Left ventricle myocardium inferior (tissue), 1 donor: ENCODE measurements around the gene CDK2AP2. TPM values are rescaled to one million over a fixed set of nuclear protein-coding genes. Genes with fewer than 3 reads are reported as not detected.

Experiments
- DNase-seq: peaks from one replicate; pipeline ENCODE4 v3.0.0-alpha.2; 2020
- H3K27ac ChIP-seq: fragments of 200-600 bp; replicated peaks from 2 replicates; pipeline ENCODE4 v1.8.0; 2021
- H3K27me3 ChIP-seq: fragments of 200-600 bp; 2 replicates; pipeline ENCODE4 v1.8.0; 2021; ENCODE audit warnings: low read depth
- H3K36me3 ChIP-seq: fragments of 200-600 bp; 2 replicates; pipeline ENCODE4 v1.8.0; 2021
- H3K4me1 ChIP-seq: fragments of 200-600 bp; 2 replicates; pipeline ENCODE4 v1.8.0; 2021
- H3K4me3 ChIP-seq: fragments of 200-600 bp; 2 replicates; pipeline ENCODE4 v1.8.0; 2021; ENCODE audit warnings: mild to moderate bottlenecking, moderate library complexity
- H3K9me3 ChIP-seq: fragments of 200-600 bp; replicated peaks from 2 replicates; pipeline ENCODE4 v1.8.0; 2021
- CTCF ChIP-seq: fragments of 200-600 bp; IDR thresholded peaks from 2 replicates; pipeline ENCODE4 v1.8.0; 2021; ENCODE audit warnings: antibody characterized with exemption, mild to moderate bottlenecking, borderline replicate concordance
- intact Hi-C: fragments of 100-400 bp; cut with micrococcal nuclease; formaldehyde crosslinking; loops from one replicate; pipeline ENCODE4 v1.11.0; 2022
- total RNA-seq: library from RNA; stranded (reverse); fragmentation: NEBNext Ultra II Directional; extraction: Animal tissue kit (Norgen Biotek cat#: 25700); gene quantifications from one replicate; pipeline ENCODE4 v1.2.1, GENCODE V29; 2021
- donor health status: DM: no; HTN: yes; CAD: no; lungs with severe emphysema.

The CDK2AP2 gene
- total RNA-seq, 1 donor from 2014 or later, result 66.1 TPM

- Histone ChIP-seq H3K4me1 (peaks cover 22% of the 10 kb centered on the region), H3K9me3 (no peaks in the 10 kb centered on the region), H3K27ac (peak overlapping the region; percentile 77), H3K27me3 (no peaks in the 10 kb centered on the region), H3K36me3 (peaks cover 74% of the 10 kb centered on the region), H3K4me3 (no peak overlapping the region)
- DNase-seq, result no peak
- TF ChIP-seq CTCF, result no peak
- intact Hi-C loops, result no loop called here
These were observed 10.2 kb downstream of the CDK2AP2 start for GRCh38 chr11:67497656-67498291.

- no peaks in the 10 kb centered on the region for H3K9me3 ChIP-seq
- no peak overlapping the region for H3K4me3 ChIP-seq
- H3K4me1 ChIP-seq, result peaks cover 22% of the 10 kb centered on the region
- intact Hi-C loops, result no loop called here
- no peaks in the 10 kb centered on the region for H3K27me3 ChIP-seq
- DNase-seq, result no peak
- peaks cover 76% of the 10 kb centered on the region for H3K36me3 ChIP-seq
- TF ChIP-seq CTCF, result no peak
- H3K27ac ChIP-seq, result no peak overlapping the region
These were observed 11.8 kb downstream of the CDK2AP2 start for GRCh38 chr11:67496113-67496512.

GRCh38 chr11:67495234-67496005 is 12.5 kb downstream of the CDK2AP2 start:
- H3K4me1 ChIP-seq, result peaks cover 15% of the 10 kb centered on the region
- peaks cover 83% of the 10 kb centered on the region for H3K36me3 ChIP-seq
- no peaks in the 10 kb centered on the region for H3K27me3 ChIP-seq
- no peak for DNase-seq
- no peak for TF ChIP-seq CTCF
- intact Hi-C loops, result no loop called here
- H3K27ac ChIP-seq, result no peak overlapping the region
- no peak overlapping the region for H3K4me3 ChIP-seq
- no peaks in the 10 kb centered on the region for H3K9me3 ChIP-seq

- no peak overlapping the region for H3K4me3 ChIP-seq
- intact Hi-C loops, result no loop called here
- peaks cover 13% of the 10 kb centered on the region for H3K4me1 ChIP-seq
- no peaks in the 10 kb centered on the region for H3K9me3 ChIP-seq
- H3K36me3 ChIP-seq, result peaks cover 85% of the 10 kb centered on the region
- TF ChIP-seq CTCF, result no peak
- no peak overlapping the region for H3K27ac ChIP-seq
- H3K27me3 ChIP-seq, result no peaks in the 10 kb centered on the region
- DNase-seq, result no peak
These were observed 13.4 kb downstream of the CDK2AP2 start for GRCh38 chr11:67494371-67495233.

GRCh38 chr11:67493548-67494370 is 14.2 kb downstream of the CDK2AP2 start:
- H3K27me3 ChIP-seq, result no peaks in the 10 kb centered on the region
- intact Hi-C loops, result no loop called here
- no peaks in the 10 kb centered on the region for H3K9me3 ChIP-seq
- no peak for DNase-seq
- H3K4me3 ChIP-seq, result no peak overlapping the region
- H3K4me1 ChIP-seq, result peaks cover 13% of the 10 kb centered on the region
- no peak for TF ChIP-seq CTCF
- H3K36me3 ChIP-seq, result peaks cover 92% of the 10 kb centered on the region
- H3K27ac ChIP-seq, result no peak overlapping the region
